Subcutaneous adipose tissue (tissue), 4 donors: ENCODE data around the gene SLC16A3. TPM values are rescaled to one million over a fixed set of nuclear protein-coding genes. Genes with fewer than 3 reads are reported as not detected.

Experiments used
- total RNA-seq, 4 donors: library from RNA; depleted of rRNA; stranded (reverse); fragments of >200 nt; gene quantifications; one replicate each; pipeline ENCODE4 v1.1.0, GENCODE V29; 2016
- TF ChIP-seq, protein P1 (sequence below): fragments of 450-650 bp; IDR thresholded peaks from one replicate; pipeline ENCODE4 v1.5.1; 2016; ENCODE audit warnings: low read depth, mild to moderate bottlenecking, control low read depth, antibody characterized with exemption, moderate library complexity

SLC16A3 gene
- total RNA-seq, 4 donors from 2014 or later, result 2.8 to 64.8 (median 19.2) TPM

DNA sequence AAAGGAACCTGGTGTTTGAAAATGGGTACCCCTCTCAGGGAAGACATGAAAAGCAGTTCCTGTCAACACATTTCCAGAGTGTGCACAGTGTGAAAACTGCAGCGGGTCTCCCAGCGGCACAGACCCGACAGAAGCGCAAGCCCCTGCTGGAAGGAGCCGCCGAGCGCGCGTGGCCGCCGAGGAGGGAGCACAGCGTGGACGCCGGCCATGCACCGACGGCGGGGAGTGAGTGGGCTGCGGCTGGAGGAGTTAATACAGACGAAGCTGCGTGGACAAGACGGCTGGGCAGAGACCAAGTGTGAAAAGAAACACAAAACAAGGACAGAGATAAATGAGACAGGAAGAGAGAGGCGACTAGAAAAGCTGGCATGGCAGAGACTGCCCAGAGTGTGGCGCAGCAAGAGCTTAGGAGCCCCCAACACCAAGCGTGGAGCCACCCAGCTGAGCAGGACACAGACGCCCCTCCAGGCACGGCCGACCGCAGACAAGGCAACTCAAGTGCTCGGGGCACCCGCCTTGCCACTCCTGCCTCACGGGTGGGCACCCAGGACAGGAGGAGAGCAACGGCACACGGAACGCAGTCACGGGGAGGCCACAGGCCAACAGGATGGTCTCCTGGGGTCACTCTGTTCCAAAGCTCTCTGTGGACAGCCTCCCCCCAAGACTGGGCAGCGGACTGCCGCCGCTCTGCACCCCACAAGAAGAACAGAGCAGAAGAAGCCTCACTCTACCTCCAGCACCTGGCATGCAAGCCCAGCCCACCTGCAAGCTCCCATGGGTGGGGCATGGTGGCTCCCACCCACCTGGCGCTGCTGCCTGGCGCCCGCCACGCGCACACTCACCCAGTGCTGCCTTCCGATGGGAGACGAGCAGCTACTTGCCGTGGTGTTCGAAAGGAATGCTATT lies 16.5 kb downstream of the SLC16A3 start:
- TF ChIP-seq, protein P1, sequence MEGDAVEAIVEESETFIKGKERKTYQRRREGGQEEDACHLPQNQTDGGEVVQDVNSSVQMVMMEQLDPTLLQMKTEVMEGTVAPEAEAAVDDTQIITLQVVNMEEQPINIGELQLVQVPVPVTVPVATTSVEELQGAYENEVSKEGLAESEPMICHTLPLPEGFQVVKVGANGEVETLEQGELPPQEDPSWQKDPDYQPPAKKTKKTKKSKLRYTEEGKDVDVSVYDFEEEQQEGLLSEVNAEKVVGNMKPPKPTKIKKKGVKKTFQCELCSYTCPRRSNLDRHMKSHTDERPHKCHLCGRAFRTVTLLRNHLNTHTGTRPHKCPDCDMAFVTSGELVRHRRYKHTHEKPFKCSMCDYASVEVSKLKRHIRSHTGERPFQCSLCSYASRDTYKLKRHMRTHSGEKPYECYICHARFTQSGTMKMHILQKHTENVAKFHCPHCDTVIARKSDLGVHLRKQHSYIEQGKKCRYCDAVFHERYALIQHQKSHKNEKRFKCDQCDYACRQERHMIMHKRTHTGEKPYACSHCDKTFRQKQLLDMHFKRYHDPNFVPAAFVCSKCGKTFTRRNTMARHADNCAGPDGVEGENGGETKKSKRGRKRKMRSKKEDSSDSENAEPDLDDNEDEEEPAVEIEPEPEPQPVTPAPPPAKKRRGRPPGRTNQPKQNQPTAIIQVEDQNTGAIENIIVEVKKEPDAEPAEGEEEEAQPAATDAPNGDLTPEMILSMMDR, result no peak

DNA sequence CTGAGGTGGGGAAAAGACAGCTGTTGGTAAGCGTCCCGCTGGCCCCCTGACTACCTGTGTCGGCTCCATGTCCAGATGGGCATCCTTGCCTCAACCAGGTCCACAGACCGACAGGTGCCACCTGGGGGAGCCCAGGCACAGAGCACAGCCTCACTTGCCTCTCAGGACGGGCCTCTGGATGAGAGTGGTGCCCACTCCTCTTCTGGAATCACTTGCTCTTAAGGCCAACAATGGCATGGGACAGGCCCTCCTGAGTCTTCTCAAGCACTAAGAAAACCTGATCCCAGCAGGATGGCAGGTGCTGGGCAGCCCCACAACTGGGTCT lies 17.2 kb downstream of the SLC16A3 start:
- TF ChIP-seq, protein P1, result no peak

DNA sequence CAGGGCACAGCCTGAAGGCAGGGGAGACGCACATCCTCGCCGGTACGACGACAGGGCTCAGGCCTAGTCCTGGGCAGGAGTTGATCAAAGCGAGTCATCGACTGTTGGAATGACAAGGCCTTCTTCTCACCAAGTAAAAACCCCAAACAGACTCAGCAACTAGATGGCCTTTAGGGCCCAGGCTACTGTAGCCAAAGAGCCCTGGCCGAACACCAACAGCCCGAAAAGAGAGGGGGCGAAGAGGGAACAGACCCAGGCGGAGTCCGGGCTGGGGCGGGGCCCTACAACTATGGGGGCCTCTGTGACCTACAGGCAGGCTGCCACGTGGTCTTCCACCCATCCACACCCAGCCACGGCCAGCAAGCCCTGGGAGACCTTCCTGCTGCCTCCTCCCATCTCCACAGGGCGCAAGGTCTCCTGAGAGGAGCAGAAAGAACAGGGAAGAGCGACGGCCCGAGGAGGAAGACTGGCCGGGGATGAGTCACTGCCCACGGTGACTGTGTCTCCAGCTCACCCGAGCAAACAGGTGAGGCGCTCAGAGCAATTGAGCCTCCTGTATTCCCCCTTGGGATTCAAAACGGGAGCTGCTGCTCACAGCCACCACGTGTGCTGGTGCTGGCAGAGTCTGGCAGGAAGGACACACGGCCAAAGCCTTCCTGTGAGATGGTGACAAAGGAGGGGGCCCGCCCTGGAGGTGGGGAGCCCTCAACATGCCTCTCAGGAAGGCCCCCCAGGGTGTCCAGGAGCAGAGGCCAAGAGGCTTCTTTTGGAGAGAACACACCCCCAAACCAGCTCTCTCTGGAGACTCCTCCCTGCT lies 17.7 kb downstream of the SLC16A3 start:
- TF ChIP-seq, protein P1, result no peak

DNA sequence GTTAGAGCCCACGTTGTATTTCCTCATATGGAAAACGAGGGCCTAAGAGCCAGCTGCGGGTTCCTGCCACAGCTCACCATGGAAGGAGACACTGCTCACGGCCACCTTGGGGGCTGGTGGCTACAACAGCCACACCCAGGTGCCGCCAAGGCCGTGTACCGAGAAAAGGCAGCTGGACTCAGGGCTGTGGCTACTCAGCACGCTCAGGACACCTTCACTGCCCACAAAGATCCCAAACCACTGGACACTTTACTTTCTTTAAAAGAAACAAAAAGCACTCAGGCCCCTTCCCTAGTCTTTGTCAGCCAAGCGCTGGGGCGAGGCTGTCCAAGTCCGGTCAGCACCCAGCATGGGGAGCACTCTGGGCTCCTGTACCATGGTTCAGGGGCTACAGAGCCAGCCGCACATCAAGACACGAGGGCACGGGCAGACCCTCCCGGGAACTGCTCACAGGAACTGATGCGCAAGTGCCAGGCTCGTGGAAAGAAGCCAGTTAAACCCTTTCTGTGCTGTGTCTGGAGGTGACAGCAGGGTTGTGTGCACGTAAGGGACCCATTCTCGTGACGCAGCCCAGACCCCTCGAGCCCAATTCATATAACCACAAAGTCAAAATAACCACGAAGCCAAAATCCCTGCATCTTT lies 18.5 kb downstream of the SLC16A3 start:
- TF ChIP-seq, protein P1, result no peak

DNA sequence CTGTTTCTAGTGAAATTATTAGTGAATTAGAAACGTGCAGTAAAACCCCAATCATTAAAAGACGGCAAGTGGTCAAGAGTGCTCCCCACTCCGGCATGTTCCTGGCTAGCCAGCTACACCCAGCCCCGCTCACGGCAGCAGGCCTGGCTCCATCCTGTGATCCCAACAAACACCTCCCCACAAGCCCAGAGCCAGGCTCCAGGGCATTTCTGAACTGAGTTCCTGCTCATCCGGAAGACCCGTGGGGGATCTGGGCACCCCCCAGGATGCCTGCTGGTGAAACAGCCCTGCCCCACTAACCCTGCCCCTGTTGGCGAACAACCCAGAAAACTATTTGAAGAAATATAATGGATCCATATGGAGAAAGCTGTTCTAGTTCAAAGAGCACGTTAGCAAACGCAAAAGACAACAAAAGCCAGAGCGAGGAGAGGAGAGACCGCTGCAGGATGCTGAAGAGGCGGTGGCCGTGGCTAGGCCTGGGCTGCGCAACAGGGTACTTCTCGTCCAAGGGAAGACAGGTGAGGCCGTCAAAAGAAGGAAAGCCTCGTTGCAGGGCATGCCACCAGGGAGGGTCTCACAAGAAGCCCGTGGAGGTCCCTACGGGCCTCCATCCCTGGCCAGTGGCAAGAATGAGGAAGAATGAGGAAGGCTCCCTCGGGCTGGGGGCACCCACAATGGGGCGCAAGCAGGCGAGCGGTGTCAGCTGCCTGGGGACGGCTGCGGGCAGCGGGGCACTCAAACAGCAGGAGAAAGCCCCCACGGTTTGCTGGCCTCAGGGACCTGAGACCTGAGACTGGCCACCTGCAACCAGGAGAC lies 19.2 kb downstream of the SLC16A3 start:
- TF ChIP-seq, protein P1, result no peak

DNA sequence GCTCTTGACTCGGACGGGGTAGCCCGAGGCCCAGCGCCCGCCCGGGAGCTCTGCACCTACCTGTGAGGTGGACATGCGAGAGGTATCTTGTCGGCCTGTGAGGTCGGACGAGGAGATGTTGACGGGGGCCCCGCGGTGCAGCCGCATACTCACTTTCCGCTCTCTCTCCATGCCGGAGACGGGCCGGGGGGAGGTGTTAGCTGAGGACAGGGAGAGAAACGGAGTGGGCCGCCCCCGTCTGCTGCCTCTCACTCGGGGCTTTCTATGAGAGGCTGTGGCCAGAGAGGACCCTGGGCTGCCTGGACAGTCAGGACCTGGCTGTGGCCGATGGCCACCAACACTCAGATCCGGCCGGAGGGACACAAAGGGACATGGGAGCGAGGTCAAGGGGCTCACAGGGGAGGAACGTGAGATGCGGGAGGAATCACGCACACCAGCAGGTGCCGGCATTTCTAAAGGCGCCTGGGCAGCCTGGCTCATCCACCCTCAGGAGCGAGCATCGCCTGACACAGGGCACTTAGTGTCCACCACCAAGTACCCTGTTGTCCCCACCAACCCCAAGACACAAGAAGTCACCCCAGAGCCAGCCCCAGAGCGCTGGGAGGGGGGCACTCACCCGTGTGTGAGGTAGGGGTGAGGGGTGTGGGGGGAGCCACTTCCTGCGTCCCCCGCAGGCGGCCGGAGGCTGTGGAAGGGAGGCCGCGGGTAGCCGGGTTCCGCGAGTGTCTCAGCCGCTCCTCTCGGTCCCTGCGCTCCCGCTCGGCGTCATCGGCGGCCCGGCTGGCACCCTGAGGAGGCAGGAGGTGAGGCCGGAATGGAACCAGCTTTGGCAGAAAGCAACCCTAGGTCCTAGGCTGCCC lies 20.2 kb downstream of the SLC16A3 start:
- TF ChIP-seq, protein P1, result no peak
